ENCODE results near the gene ROR2.
"Not testable (repeated sequence)": the region's sequence is repeated elsewhere in the genome, so short reads cannot be mapped to it uniquely, and the experiment has no call there.

ROR2 gene

GRCh38 chr9:91923145-91923544 lies 26.9 kb downstream of the ROR2 start:
- no peak for DNase-seq

GRCh38 chr9:91921371-91921770 lies 28.7 kb downstream of the ROR2 start:
- no peak for DNase-seq

GRCh38 chr9:91920630-91921350 lies 29.2 kb downstream of the ROR2 start:
- no peak for DNase-seq

GRCh38 chr9:91919621-91920020 lies 30.4 kb downstream of the ROR2 start:
- DNase-seq: no peak

GRCh38 chr9:91917436-91917835 lies 32.6 kb downstream of the ROR2 start:
- DNase-seq: no peak

- DNase-seq: no peak
These were observed 34.3 kb downstream of the ROR2 start for GRCh38 chr9:91915524-91916263.

GRCh38 chr9:91914937-91915336 lies 35.1 kb downstream of the ROR2 start:
- DNase-seq: no peak

GRCh38 chr9:91914404-91914803 lies 35.6 kb downstream of the ROR2 start:
- no peak for DNase-seq

GRCh38 chr9:91913986-91914385 lies 36.0 kb downstream of the ROR2 start:
- no peak for DNase-seq

GRCh38 chr9:91913096-91913495 lies 36.9 kb downstream of the ROR2 start:
- DNase-seq: no peak

GRCh38 chr9:91911657-91912056 lies 38.4 kb downstream of the ROR2 start:
- DNase-seq: no peak

- DNase-seq: not testable (repeated sequence)
These were observed 40.8 kb downstream of the ROR2 start for GRCh38 chr9:91909256-91909655.

- DNase-seq: no peak
These were observed 41.3 kb downstream of the ROR2 start for GRCh38 chr9:91908746-91909145.

- DNase-seq: no peak
These were observed 41.8 kb downstream of the ROR2 start for GRCh38 chr9:91908293-91908623.

GRCh38 chr9:91907484-91908292 lies 42.3 kb downstream of the ROR2 start:
- no peak for DNase-seq

- no peak for DNase-seq
These were observed 44.0 kb downstream of the ROR2 start for GRCh38 chr9:91905991-91906469.

GRCh38 chr9:91905237-91905650 lies 44.8 kb downstream of the ROR2 start:
- no peak for DNase-seq

GRCh38 chr9:91904588-91905236 lies 45.3 kb downstream of the ROR2 start:
- DNase-seq: no peak

GRCh38 chr9:91903126-91903911 lies 46.7 kb downstream of the ROR2 start:
- DNase-seq: no peak

- no peak for DNase-seq
These were observed 47.4 kb downstream of the ROR2 start for GRCh38 chr9:91902475-91903125.

GRCh38 chr9:91900797-91901177 lies 49.2 kb downstream of the ROR2 start:
- no peak for DNase-seq

Measured in fibroblast of skin of scalp (primary cell).